K562 (cell line): Measurements from ENCODE around the gene NME4. TPM values are rescaled to one million over a fixed set of nuclear protein-coding genes. Genes with fewer than 3 reads are reported as not detected.

ENCODE experiments used
- ATAC-seq: fragments of 200-7000 bp; cut with Tn5 transposase; 3 replicates; pipeline ENCODE4 v1.9.1; 2020; ENCODE audit warnings: moderate library complexity
- BruUV-seq: library from RNA; stranded (reverse); fragments of 400-500 nt; replicated peaks from 2 replicates; lab custom pipeline; 2021; lab: Mats Ljungman, UMichigan
- CTCF ChIA-PET: fragments of 300-600 bp; formaldehyde crosslinking; extraction: SDS; loops from one replicate; lab custom pipeline; 2021; ENCODE audit warnings: low intra/inter-chr PET ratio; lab: Yijun Ruan, JAX
- POLR2A ChIA-PET: fragments of 300-600, 350-650 bp; sonication (Branson Sonifier 250); formaldehyde crosslinking; extraction: SDS; loops from one replicate; lab custom pipeline; 2021; ENCODE audit warnings: antibody characterized with exemption, inconsistent platforms; lab: Yijun Ruan, JAX
- DNase-seq, 4 experiments: peaks; one replicate each; pipeline versions ENCODE4 v3.0.0 to v3.0.0-alpha.2; 2011 to 2018; ENCODE audit warnings: low spot score in 3 of 4, mixed read lengths in 3 of 4; ENCODE audit errors: extremely low read depth in 1 of 4
- FAIRE-seq: peaks from 2 replicates; lab custom pipeline; 2011; peaks lifted over from hg19 to GRCh38; lab: Jason Lieb, UNC
- H2AFZ ChIP-seq: 2 replicates; pipeline ENCODE4 v1.6.0; 2011; ENCODE audit warnings: low read depth, low read length, control low read depth, inconsistent platforms
- H3K27ac ChIP-seq: fragments of 200-600 bp; 3 replicates; pipeline ENCODE4 v1.8.0; 2011; ENCODE audit warnings: low read depth, mild to moderate bottlenecking, control low read depth, inconsistent platforms, low read length, moderate library complexity, mixed read lengths; ENCODE audit errors: extremely low read depth
- H3K27me3 ChIP-seq, 2 experiments: fragments of 300-600 bp in 1 of 2; 2 replicates in 1 of 2; 3 replicates in 1 of 2; pipeline versions ENCODE4 v1.6.0 to v1.8.0; 2011; ENCODE audit warnings: inconsistent platforms in 2 of 2, low read length in 2 of 2, mild to moderate bottlenecking in 1 of 2, mixed read lengths in 1 of 2, moderate library complexity in 1 of 2; ENCODE audit not compliant: control insufficient read depth in 2 of 2, insufficient read depth in 2 of 2
- H3K36me3 ChIP-seq: fragments of 300-600 bp; 3 replicates; pipeline ENCODE4 v1.8.0; 2011; ENCODE audit warnings: mild to moderate bottlenecking, low read length, inconsistent platforms; ENCODE audit not compliant: control insufficient read depth, insufficient read depth
- H3K4me1 ChIP-seq, 2 experiments: fragments of 200-600 bp in 1 of 2; replicated peaks in 1 of 2; 2 replicates in 1 of 2; 3 replicates in 1 of 2; pipeline versions ENCODE4 v1.5.1 to v1.8.0; 2011; ENCODE audit warnings: inconsistent platforms in 2 of 2, low read length in 2 of 2, mild to moderate bottlenecking in 1 of 2, mixed read lengths in 1 of 2, moderate library complexity in 1 of 2; ENCODE audit not compliant: control insufficient read depth in 2 of 2, insufficient read depth in 2 of 2
- H3K4me2 ChIP-seq: 2 replicates; pipeline ENCODE4 v1.6.1; 2011; ENCODE audit warnings: low read length, control low read depth, inconsistent platforms, mixed read lengths; ENCODE audit not compliant: insufficient read depth
- H3K4me3 ChIP-seq: fragments of 200-600 bp; sonication (generic), shearing (Covaris generic); 2 replicates; pipeline ENCODE4 v1.5.1; 2016; ENCODE audit warnings: control low read depth, inconsistent platforms
- H3K79me2 ChIP-seq: fragments of 200-600 bp; 3 replicates; pipeline ENCODE4 v1.8.0; 2011; ENCODE audit warnings: low read length, inconsistent platforms; ENCODE audit not compliant: control insufficient read depth, insufficient read depth
- H3K9ac ChIP-seq, 2 experiments: 2 replicates each; pipeline versions ENCODE4 v1.6.0 to v1.6.1; 2011; ENCODE audit warnings: low read depth in 2 of 2, low read length in 2 of 2, control low read depth in 1 of 2, inconsistent platforms in 1 of 2, mild to moderate bottlenecking in 1 of 2, mixed read lengths in 1 of 2; ENCODE audit not compliant: insufficient read depth in 1 of 2
- H3K9me1 ChIP-seq: one replicate; pipeline ENCODE4 v1.6.0; 2011; ENCODE audit warnings: inconsistent platforms, mild to moderate bottlenecking, low read length, moderate library complexity; ENCODE audit not compliant: control insufficient read depth, insufficient read depth
- H3K9me3 ChIP-seq: replicated peaks from 2 replicates; pipeline ENCODE4 v1.5.1; 2011; ENCODE audit warnings: low read depth, low read length, inconsistent platforms; ENCODE audit not compliant: control insufficient read depth, insufficient read depth
- H4K20me1 ChIP-seq: replicated peaks from 2 replicates; pipeline ENCODE4 v1.6.1; 2011; ENCODE audit warnings: low read length, inconsistent platforms, mixed read lengths; ENCODE audit not compliant: control insufficient read depth, insufficient read depth
- ELK1 ChIP-seq: sonication (generic); formaldehyde crosslinking; IDR thresholded peaks from 2 replicates; pipeline ENCODE4 v1.8.1; 2022; ENCODE audit warnings: missing genetic modification reagents
- POLR2G ChIP-seq: fragments of 200-400 bp; formaldehyde crosslinking; IDR thresholded peaks from 2 replicates; pipeline ENCODE4 v1.6.1; 2017; ENCODE audit warnings: low read depth, mild to moderate bottlenecking, antibody characterized with exemption, low read length, moderate library complexity
- RBFOX2 ChIP-seq: fragments of 200-400 bp; formaldehyde crosslinking; IDR thresholded peaks from 2 replicates; pipeline ENCODE4 v1.6.1; 2017; ENCODE audit warnings: low read depth, mild to moderate bottlenecking, low read length, moderate library complexity
- WGBS: fragments of 100-300 bp; shearing (Covaris generic); methylation state at CpG from one replicate; pipeline ENCODE4 v1.1.6; 2016; ENCODE audit warnings: low coverage, mixed read lengths; ENCODE audit not compliant: insufficient coverage; ENCODE audit errors: missing lambda C conversion rate; 5-methylcytosine and 5-hydroxymethylcytosine counted together
- in situ Hi-C: fragments of 300-500 bp; cut with MboI; formaldehyde crosslinking; loops from 4 replicates; pipeline ENCODE4 v1.15.0; 2018; ENCODE audit warnings: inconsistent platforms, mixed read lengths
- intact Hi-C: fragments of 100-400 bp; cut with micrococcal nuclease; formaldehyde crosslinking; loops from 2 replicates; pipeline ENCODE4 v1.14.2; 2022
- polyA plus RNA-seq, 8 experiments: library from polyadenylated mRNA; depleted of rRNA in 4 of 8; stranded (reverse) in 5 of 8; unstranded in 3 of 8; fragments of >200 nt; fragmentation: Nextera tagmentation in 2 of 8; fragmentation: Illumina TruSeq in 1 of 8; extraction: Ambion mirVana in 2 of 8; extraction: Trizol in 1 of 8; gene quantifications; 2 replicates each; pipeline versions ENCODE4 v1.2.1 to v1.2.3, GENCODE V29; 2011 to 2014; ENCODE audit warnings: inconsistent platforms in 1 of 8, missing spikeins in 1 of 8
- total RNA-seq, 7 experiments: library from RNA; depleted of rRNA in 6 of 7; stranded (reverse); fragments of >200 nt in 6 of 7; fragmentation: Illumina TruSeq in 2 of 7; extraction: Trizol in 2 of 7; gene quantifications; 2 replicates each; pipeline versions ENCODE4 v1.2.1 to v1.2.3, GENCODE V29; 2011 to 2021; ENCODE audit warnings: low replicate concordance in 1 of 7

Gene NME4
- total and polyA plus RNA-seq, 9 of the 15 experiments (the other 6 are each of a cell fraction or from before 2014, with no cell fraction given): 15.4 to 264 (median 139) TPM

GRCh38 chr16:368388-369158 lies 28.4 kb upstream of the NME4 start:
- BruUV-seq: no TSS peak
- ChIA-PET CTCF (no interaction called here), POLR2A (interaction anchor here (1.1 to 2.5 kb wide), 2 partner anchors 11 to 18 kb away, joined by 3 to 8 read pairs; no protein-coding TSS in a partner anchor)
- FAIRE-seq (no peak), ATAC-seq (no peak), DNase-seq (no peak)
- no peak overlapping the region for H3K27ac ChIP-seq
- intact Hi-C loops: no loop called here
- H3K4me2 ChIP-seq: no peak overlapping the region
- WGBS: 95% methylated on average over 25 of the region's 29 CpGs
- TF ChIP-seq ELK1: no peak
- peak; percentile 45 for TF ChIP-seq RBFOX2
- TF ChIP-seq POLR2G: peak; percentile 52; the same call in 1 of the 2 replicates
- peak overlapping the region in 1 of 2 experiments; percentile 98; a peak in 2 of 4 replicates for H3K9ac ChIP-seq
- H3K9me3 ChIP-seq: no peaks in the 10 kb centered on the region
- no peak overlapping the region for H2AFZ ChIP-seq
- H3K9me1 ChIP-seq: peaks cover 9% of the 10 kb centered on the region
- H3K4me1 ChIP-seq: peaks cover 15 to 72% of the 10 kb centered on the region in 2 experiments
- H3K27me3 ChIP-seq: no peaks in the 10 kb centered on the region
- H3K4me3 ChIP-seq: no peak overlapping the region
- H4K20me1 ChIP-seq: no peaks in the 10 kb centered on the region
- in situ Hi-C loops: no loop called here
- H3K36me3 ChIP-seq: peaks cover 64% of the 10 kb centered on the region; the same call in 2 of the 3 replicates
- peaks cover 13% of the 10 kb centered on the region for H3K79me2 ChIP-seq
